Measurements from ENCODE around the gene SYF2. TPM values are rescaled to one million over a fixed set of nuclear protein-coding genes. Genes with fewer than 3 reads are reported as not detected.
"Not testable (repeated sequence)": the region's sequence is repeated elsewhere in the genome, so short reads cannot be mapped to it uniquely, and the experiment has no call there.

SYF2 gene
- total RNA-seq, 1 donor, result 28.9 TPM

DNA sequence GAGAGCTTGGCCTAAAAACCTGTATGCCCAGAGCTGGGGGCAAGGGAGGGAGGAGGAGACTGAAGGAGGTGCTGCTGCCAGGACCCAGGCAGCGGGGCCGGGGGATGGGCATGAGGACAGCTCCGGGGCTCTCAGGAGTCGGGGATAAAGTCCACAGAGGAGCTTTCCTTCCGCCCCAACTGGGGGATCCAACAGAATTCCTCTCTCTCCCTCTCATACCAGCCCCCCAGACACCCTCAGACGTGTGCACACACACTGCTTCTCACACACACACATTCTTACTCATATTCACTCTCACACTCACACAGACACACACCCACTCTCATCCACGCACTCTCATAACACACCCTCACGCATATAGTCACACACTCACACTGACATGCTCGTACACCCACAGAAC lies 39.1 kb downstream of the SYF2 start:
- TF ChIP-seq, protein P1, sequence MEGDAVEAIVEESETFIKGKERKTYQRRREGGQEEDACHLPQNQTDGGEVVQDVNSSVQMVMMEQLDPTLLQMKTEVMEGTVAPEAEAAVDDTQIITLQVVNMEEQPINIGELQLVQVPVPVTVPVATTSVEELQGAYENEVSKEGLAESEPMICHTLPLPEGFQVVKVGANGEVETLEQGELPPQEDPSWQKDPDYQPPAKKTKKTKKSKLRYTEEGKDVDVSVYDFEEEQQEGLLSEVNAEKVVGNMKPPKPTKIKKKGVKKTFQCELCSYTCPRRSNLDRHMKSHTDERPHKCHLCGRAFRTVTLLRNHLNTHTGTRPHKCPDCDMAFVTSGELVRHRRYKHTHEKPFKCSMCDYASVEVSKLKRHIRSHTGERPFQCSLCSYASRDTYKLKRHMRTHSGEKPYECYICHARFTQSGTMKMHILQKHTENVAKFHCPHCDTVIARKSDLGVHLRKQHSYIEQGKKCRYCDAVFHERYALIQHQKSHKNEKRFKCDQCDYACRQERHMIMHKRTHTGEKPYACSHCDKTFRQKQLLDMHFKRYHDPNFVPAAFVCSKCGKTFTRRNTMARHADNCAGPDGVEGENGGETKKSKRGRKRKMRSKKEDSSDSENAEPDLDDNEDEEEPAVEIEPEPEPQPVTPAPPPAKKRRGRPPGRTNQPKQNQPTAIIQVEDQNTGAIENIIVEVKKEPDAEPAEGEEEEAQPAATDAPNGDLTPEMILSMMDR (IDR thresholded peaks at IDR 0.05; ENCODE audit: insufficient read depth, low read depth, low read length), result no peak
- no peak overlapping the region for H3K4me3 ChIP-seq (ENCODE audit: low read depth, low read length)
- DNase-seq (ENCODE audit: low read depth), result no peak

DNA sequence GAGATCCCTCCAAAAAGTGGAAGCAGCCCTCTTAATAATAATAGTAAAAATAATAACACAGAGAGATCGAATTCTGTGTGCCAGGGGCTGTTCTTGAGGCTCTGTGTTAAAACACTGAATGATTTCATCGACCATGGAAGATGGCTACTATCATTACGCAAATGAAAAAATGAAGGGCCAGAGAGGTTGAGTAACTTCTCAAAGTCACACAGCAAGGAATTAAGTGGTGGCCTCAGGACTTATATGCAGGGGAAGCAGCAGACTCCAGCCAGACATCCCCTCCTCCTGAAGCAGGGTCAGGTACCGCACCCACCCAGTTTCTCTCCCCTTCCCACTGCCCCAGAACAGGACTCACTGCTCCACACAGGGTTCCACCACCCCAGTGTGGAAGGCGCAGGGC lies 40.1 kb downstream of the SYF2 start:
- no peak for DNase-seq (ENCODE audit: low read depth)
- H3K4me3 ChIP-seq (ENCODE audit: low read depth, low read length), result no peak overlapping the region
- TF ChIP-seq, protein P1 (IDR thresholded peaks at IDR 0.05; ENCODE audit: insufficient read depth, low read depth, low read length), result no peak

DNA sequence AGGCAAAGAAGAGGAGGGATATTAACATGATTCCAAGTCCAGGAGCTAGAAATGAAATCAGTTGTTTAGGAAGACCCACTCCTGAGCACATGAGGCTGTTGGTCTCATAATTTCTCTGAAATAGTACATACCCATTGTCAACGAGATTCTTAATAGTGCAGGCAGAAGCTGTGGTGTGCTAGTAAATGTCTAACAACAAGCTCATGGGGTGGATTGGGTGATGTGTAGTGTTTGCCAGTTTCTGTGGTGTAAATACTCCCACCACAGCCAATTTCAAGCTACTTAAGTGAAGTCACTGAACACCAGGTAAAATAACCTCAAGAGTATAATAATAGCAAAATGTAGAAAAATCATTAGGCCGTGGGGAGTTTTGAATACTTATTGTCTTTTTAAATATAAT lies 42.0 kb downstream of the SYF2 start:
- H3K4me3 ChIP-seq (ENCODE audit: low read depth, low read length), result no peak overlapping the region
- DNase-seq (ENCODE audit: low read depth), result no peak
- TF ChIP-seq, protein P1 (IDR thresholded peaks at IDR 0.05; ENCODE audit: insufficient read depth, low read depth, low read length), result no peak

DNA sequence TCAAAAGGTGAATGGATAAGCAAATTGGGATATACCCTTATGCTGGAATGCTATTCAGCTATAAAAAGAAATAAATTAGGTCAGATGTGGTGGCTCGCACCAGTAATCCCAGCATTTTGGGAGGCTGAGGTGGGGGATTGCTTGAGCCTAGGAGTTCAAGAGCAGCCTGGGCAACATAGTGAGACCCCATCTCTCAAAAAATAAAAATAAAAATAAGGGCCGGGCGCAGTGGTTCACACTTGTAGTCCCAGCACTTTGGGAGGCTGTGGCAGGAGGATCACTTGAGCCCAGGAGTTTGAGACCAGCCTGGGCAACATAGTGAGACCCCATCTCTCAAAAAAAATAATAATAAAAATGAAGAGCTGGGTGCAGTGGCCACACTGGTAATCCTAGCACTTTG lies 44.4 kb downstream of the SYF2 start:
- H3K4me3 ChIP-seq (ENCODE audit: low read depth, low read length), result not testable (repeated sequence)

DNA sequence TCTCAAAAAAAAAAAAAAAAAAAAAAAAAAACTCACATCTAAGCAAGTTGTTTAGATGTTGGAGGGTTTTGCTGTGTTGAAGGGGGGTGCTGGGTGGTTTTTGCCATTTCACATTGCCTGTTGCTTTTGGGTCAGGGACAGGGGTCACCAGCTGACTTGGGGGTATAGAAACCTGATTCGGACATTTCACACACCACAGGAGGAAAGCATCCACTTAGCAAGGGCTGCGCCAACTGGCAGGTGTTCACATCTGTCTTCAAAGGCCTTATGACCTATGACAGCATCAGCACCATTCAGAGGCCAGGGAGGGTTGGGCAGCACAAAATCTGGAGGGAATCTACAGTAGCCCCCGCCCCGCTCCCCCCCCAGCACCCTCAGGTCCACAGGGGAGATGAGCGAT lies 45.2 kb downstream of the SYF2 start:
- DNase-seq (ENCODE audit: low read depth), result no peak
- no peak overlapping the region for H3K4me3 ChIP-seq (ENCODE audit: low read depth, low read length)
- TF ChIP-seq, protein P1 (IDR thresholded peaks at IDR 0.05; ENCODE audit: insufficient read depth, low read depth, low read length), result no peak

More for the DNA sequence above, 44.4 kb downstream of the SYF2 start:
- DNase-seq (ENCODE audit: low read depth), result not testable (repeated sequence)

DNA sequence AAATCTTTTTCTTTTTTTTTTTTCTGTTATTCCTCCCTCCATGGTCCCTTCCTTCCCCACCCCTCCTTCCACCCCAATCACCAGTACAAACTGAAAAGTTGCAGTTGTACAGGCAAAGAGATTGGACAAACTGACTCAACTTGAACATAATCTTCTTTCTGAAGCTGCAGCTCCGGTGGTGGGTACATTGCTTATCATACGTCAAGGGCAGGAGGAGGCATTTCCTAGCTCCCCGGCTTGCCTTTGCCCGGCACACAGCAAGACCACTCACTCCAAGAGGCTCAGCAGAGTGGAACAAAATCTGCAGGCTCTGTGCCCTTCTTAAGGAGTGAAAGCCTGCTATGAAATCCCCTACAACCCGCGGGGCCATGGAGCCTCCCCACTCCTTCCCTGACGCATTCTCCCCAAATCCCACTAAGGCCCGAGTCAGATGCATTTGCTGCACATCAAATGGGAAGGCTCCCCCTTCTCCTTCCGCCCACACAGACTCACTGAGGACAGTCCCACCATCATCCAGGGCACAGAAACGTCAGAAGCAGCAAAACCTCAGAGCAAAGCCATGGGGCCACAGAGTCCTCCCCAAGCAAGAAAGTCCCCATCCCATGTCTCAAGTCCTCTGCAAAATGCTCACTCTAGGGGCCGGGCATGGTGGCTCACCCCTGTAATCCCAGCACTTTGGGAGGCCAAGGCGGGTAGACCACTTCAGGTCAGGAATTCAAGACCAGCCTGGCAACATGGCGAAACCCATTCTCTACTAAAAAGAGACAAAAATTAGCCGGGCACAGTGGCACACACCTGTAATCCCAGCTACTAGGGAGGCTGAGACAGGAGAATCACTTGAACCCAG lies 45.9 kb downstream of the SYF2 start:
- TF ChIP-seq, protein P1 (IDR thresholded peaks at IDR 0.05; ENCODE audit: insufficient read depth, low read depth, low read length), result no peak
- no peak overlapping the region for H3K4me3 ChIP-seq (ENCODE audit: low read depth, low read length)
- no peak for DNase-seq (ENCODE audit: low read depth)

DNA sequence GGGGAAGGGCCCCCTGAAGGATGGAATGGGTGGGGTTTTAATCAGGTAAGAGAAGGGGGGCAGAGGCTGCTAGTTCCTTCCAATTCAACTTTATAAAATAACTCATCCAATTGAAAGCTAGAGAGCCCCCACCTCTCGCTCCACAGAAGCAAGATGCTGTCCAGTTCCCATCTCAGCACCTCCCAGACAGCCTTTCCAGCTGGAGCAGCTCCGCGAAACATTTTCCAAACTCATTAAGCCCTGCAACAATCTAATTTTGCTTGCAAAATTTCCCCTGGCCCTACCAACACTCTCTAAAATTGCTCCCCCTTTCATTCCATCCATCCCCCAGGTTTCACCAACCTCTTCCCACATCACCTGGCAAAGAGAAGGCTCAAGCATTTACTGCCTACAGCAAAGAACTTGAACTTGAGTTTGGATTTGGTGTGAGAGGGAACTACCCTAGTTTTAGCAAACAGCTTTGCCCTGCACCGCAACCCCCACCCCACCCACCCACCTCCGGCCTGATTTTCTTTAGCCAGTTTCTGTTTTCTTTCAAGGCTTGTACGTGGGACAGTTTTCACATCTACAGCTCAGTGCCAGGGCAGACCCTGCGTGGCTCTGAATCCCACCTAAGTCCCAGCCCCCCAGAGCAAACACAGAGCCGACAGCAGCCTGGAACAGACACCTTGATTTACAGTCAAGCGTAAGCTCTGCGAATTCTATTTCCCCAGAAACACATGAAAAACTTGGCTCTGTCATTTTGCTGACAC lies 46.7 kb downstream of the SYF2 start:
- H3K4me3 ChIP-seq (ENCODE audit: low read depth, low read length), result no peak overlapping the region
- TF ChIP-seq, protein P1 (IDR thresholded peaks at IDR 0.05; ENCODE audit: insufficient read depth, low read depth, low read length), result no peak
- DNase-seq (ENCODE audit: low read depth), result no peak

Measured in fibroblast of villous mesenchyme (primary cell).